Natural killer cell treated with Interleukin-12 subunit alpha and Interleukin-12 subunit beta and Interleukin-15 and Interleukin-18, amount 100 ng/mL, for 72 hours (primary cell): ENCODE data around the gene PDGFB. TPM values are rescaled to one million over a fixed set of nuclear protein-coding genes. Genes with fewer than 3 reads are reported as not detected.

ENCODE experiments used
- ATAC-seq, 2 donors: fragments of 150-1000 bp; cut with Tn5 transposase in 1 of 2; sonication (Bioruptor Pico), chemical (Tn5 transposase) in 1 of 2; 2 replicates each; pipeline ENCODE4 v1.10.0; 2021
- DNase-seq: peaks from one replicate; pipeline ENCODE4 v3.0.0; 2022; ENCODE audit warnings: low spot score
- H3K27ac Mint-ChIP-seq, 2 donors: 1 replicate in 1 of 2; 2 replicates in 1 of 2; pipeline ENCODE4 v1.8.0; 2022; ENCODE audit warnings: mixed read lengths in 2 of 2, mild to moderate bottlenecking in 1 of 2, moderate library complexity in 1 of 2
- H3K27me3 Mint-ChIP-seq, 2 donors: 1 replicate in 1 of 2; 2 replicates in 1 of 2; pipeline ENCODE4 v1.8.0; 2022; ENCODE audit warnings: mixed read lengths in 2 of 2
- H3K36me3 Mint-ChIP-seq: one replicate; pipeline ENCODE4 v1.8.0; 2022; ENCODE audit warnings: mixed read lengths
- H3K4me1 Mint-ChIP-seq, 2 donors: 1 replicate in 1 of 2; 2 replicates in 1 of 2; pipeline ENCODE4 v1.8.0; 2022; ENCODE audit warnings: low read depth in 2 of 2, mixed read lengths in 2 of 2, mild to moderate bottlenecking in 1 of 2
- H3K4me3 Mint-ChIP-seq: one replicate; pipeline ENCODE4 v1.8.0; 2022; ENCODE audit warnings: mixed read lengths
- H3K9me3 Mint-ChIP-seq: 2 replicates; pipeline ENCODE4 v1.8.0; 2022; ENCODE audit warnings: mixed read lengths
- total RNA-seq, 2 donors: library from RNA; stranded (reverse); gene quantifications; one replicate each; pipeline ENCODE4 v1.2.3, GENCODE V29; 2022

The PDGFB gene
- total RNA-seq, 2 donors from 2014 or later = not detected

DNA sequence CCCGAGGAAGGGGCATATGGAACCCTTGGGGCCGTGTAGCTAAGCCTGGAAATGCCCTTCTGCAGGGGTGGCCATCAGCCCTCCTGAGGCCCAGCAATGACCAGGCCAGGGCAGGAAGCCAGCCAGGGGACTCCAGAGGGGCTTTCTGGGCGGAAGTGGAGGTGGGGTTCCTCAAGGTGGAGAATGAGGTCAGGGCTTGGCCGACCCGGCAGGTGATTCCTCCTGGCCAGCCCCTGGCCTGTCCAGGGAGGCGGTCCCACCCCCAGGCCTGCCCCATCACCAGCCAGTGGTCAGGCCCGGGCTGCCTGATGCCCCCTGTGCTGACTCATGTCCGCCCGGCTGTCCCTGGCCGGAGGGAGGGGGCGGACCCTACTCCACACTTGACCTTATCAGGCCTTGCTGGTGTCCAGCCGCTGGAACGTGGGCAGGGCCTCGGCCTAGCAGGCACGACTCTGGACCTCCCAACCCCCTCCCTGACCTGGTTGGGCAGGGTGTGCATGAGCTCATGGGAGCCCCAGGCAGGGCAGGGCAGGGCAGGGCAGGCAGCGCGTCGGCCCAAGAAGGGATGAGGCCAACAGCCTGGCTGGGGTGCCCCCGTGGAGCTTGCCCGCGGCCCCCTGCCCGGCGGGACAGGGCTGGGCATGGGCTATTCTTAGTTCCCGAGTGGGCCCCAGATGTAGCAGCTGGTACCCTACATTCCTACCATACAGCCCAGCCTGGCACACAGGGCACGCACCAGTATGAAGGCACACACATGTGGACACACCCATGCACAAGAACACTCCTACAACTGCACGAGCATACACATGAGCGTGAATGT, 38.8 kb upstream of the PDGFB start:
- H3K4me3 Mint-ChIP-seq = no peak overlapping the region
- ATAC-seq (peak in 1 of 2 donors; percentile 37), DNase-seq (no peak)
- H3K36me3 Mint-ChIP-seq = peaks cover 5% of the 10 kb centered on the region
- H3K4me1 Mint-ChIP-seq = peaks cover 0 to 9% of the 10 kb centered on the region in 2 donors
- H3K27ac Mint-ChIP-seq = no peak overlapping the region
- peaks cover 0 to 13% of the 10 kb centered on the region in 2 donors for H3K27me3 Mint-ChIP-seq
- no peaks in the 10 kb centered on the region for H3K9me3 Mint-ChIP-seq

DNA sequence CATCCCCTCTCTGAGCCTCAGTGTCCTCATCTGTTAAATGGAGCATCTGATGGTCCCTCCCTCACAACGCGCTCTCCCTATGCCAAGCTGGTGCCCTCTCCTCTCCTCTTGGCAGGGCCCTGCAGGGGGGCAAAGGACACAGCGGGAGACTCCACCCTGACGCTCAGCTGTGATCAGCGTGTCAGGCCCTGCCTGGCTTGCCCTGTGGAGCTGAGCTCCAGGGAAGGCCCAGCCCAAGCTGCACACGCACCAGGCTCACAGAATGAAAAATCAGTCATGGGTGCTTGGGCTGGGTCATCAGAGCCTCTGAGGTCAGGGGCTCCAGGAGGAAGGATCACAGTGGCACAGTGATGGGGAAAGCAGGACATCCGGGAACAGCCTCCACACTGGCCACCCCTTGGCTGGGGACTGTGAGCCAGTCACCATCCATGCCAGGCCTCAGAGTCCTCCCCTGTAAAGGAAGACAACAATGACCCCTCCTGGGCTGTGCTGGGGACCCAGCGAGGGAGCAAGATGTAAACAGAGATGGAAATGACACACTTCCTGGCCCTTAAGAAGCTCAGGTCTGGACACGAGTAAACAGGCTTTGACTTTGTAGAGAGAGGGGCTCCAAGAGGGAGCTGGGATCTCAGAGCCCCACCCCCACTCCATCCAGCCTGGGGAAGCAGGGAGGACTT, 38.0 kb upstream of the PDGFB start:
- ATAC-seq = peak in 1 of 2 donors; percentile 50
- Mint-ChIP-seq H3K36me3 (peaks cover 5% of the 10 kb centered on the region), H3K9me3 (no peaks in the 10 kb centered on the region), H3K27me3 (peaks cover 0 to 13% of the 10 kb centered on the region in 2 donors), H3K4me1 (peaks cover 0 to 9% of the 10 kb centered on the region in 2 donors), H3K27ac (no peak overlapping the region), H3K4me3 (no peak overlapping the region)
- DNase-seq = no peak

DNA sequence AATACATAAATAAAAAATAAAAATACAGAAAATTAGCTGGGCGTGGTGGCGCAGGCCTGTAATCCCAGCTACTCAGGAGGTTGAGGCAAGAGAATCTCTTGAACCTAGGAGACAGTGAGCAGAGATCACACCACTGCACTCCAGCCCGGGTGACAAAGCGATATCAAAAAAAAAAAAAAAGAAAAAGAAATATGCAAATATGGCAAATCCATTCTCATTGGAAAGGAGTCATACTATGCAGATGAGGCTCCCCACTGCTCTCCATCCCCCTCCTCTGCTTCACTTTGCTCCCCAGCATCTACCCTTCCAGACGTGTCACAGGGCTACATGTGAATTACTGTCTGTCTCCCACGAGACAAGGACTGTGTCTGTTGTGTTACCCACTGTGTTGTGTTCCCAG, 36.3 kb upstream of the PDGFB start:
- no peak for DNase-seq
- peaks cover 5 to 13% of the 10 kb centered on the region in 2 donors for H3K27me3 Mint-ChIP-seq
- no peak overlapping the region for H3K4me3 Mint-ChIP-seq
- no peaks in the 10 kb centered on the region for H3K9me3 Mint-ChIP-seq
- no peak for ATAC-seq
- peaks cover 5% of the 10 kb centered on the region for H3K36me3 Mint-ChIP-seq
- H3K27ac Mint-ChIP-seq = no peak overlapping the region
- H3K4me1 Mint-ChIP-seq = no peaks in the 10 kb centered on the region

DNA sequence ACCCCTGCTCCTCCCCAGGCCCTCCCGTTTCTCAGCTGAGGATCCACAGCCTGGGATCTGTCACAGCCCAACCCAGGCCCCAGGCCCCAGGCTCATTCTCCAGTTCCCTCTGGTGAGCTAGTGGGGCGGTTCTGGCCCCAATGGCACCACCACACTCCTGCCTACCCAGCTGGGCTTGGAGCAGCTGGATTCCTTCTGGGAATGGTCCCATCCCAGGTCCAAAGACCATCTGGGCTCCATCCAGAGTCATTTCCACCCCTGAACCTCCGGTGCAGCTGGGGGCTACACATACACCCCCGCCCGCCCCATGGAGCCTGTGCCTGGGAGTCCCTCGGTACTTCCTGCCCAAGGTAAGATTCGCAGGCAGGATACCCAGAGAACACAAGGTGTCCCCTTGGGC, 35.5 kb upstream of the PDGFB start:
- H3K27me3 Mint-ChIP-seq = peaks cover 5 to 6% of the 10 kb centered on the region in 2 donors
- no peaks in the 10 kb centered on the region for H3K4me1 Mint-ChIP-seq
- H3K4me3 Mint-ChIP-seq = no peak overlapping the region
- ATAC-seq (peak in 1 of 2 donors; percentile 7), DNase-seq (no peak)
- H3K36me3 Mint-ChIP-seq = no peaks in the 10 kb centered on the region
- H3K27ac Mint-ChIP-seq = no peak overlapping the region
- no peaks in the 10 kb centered on the region for H3K9me3 Mint-ChIP-seq

DNA sequence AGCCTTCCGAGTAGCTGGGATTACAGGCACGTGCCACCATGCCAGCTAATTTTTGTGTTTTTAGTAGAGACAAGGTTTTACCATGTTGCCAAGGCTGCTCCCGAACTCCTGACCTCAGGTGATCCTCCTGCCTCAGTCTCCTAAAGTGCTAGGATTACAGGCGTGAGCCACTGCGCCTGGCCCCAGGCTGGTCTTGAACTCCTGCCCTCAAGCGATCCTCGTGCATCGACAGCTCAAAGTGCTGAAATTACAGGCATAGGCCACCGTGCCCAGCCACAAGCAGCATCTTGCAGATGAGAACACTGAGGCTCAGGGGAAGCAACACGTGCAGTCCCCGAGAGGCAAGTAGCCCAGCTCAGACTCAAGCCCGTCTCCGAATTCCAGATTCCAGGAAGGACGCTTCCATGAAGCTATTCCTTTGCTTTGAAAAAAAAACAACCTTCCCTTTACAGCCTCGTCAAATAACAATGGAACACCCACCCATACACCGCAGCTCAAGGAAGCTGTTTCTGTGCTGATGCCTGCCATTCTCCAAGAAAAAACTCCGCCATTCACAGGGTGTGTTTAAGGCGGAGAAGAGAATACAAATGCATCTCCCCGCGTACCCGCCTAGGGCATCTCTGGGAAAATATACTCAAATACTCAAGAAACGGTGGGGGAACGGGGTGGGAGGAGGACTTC, 34.5 kb upstream of the PDGFB start:
- Mint-ChIP-seq H3K9me3 (no peaks in the 10 kb centered on the region), H3K4me1 (no peaks in the 10 kb centered on the region), H3K27me3 (peaks cover 5 to 6% of the 10 kb centered on the region in 2 donors), H3K36me3 (no peaks in the 10 kb centered on the region), H3K27ac (no peak overlapping the region), H3K4me3 (no peak overlapping the region)
- DNase-seq (no peak), ATAC-seq (no peak)

DNA sequence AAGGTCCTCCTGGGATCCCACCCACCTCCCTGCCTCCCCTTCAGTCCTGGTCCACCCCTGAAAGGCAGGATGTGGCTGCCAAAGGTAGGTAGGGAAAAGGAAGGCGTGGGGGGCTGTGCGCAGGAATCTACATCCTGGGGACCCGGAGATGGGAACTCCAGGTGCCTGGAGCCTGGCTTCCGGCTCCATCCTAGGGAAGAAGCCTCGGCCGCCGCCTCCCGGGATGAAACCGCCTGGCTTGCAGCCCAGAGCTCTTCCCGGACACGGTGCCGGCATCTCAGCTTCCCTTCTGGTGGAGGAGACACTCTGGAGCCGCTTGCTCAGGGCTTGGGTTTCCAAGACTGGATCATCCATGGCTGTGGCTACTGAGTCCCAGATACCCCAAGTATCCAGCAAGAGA, 33.3 kb upstream of the PDGFB start:
- DNase-seq = no peak
- no peaks in the 10 kb centered on the region for H3K36me3 Mint-ChIP-seq
- no peaks in the 10 kb centered on the region for H3K9me3 Mint-ChIP-seq
- H3K4me1 Mint-ChIP-seq = no peaks in the 10 kb centered on the region
- peaks cover 5 to 6% of the 10 kb centered on the region in 2 donors for H3K27me3 Mint-ChIP-seq
- no peak for ATAC-seq
- no peak overlapping the region for H3K4me3 Mint-ChIP-seq
- H3K27ac Mint-ChIP-seq = no peak overlapping the region

DNA sequence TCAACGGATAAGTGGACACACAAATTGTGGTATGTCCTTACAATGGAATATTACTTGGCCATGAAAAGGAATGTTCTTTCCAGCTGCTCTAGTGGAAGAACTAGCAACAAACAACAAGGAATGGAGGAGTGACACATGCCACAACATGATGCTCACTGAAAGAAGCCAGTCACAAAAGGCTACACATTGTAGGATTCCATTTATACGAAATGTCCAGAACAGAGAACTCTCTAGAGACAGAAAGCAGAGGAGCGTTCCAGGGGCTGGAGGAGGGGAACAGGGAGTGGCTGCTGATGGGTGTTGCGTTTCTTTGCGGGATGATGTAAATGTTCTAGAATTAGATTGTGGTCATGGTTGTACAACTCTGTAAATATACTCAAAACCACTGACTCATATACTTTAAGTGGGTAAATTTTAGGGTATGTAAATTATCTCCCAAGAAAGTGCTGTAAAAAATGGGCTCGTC, 32.4 kb upstream of the PDGFB start:
- Mint-ChIP-seq H3K27me3 (peaks cover 5 to 6% of the 10 kb centered on the region in 2 donors), H3K9me3 (no peaks in the 10 kb centered on the region), H3K4me3 (no peak overlapping the region), H3K4me1 (no peaks in the 10 kb centered on the region), H3K36me3 (no peaks in the 10 kb centered on the region), H3K27ac (no peak overlapping the region)
- DNase-seq (no peak), ATAC-seq (no peak)

DNA sequence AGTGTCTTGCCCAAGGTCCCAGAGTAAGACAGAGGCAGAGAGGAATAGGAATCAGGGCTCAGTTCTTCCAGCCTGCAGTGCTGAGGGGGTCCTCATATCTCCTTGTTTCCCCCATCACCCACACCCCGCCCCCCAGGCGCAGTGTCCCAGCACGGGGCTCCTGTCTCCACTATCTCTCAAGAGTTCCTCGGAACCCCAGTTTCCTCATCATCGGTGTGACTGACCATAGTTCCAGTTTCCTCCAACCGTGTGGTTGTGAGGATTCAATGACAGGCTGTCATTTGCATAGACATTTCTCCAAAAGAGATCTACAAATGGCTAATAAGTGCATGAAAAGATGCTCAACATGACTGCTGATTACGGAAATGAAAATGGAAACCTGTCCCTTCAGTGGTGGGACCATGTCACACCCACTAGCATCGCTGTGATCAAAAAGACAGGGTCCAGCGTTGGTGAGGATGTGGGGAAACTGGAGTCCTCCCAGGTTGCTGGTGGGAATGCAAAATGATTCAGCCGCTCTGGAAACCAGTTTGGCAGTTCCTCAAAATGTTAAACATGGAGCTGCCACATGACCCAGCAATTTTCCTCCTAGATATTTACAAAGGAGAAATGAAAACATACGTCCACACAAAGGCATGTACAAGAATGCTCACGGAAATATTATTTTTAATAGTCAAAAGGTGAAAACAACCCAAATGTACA, 31.8 kb upstream of the PDGFB start:
- no peaks in the 10 kb centered on the region for H3K36me3 Mint-ChIP-seq
- H3K4me1 Mint-ChIP-seq = no peaks in the 10 kb centered on the region

DNA sequence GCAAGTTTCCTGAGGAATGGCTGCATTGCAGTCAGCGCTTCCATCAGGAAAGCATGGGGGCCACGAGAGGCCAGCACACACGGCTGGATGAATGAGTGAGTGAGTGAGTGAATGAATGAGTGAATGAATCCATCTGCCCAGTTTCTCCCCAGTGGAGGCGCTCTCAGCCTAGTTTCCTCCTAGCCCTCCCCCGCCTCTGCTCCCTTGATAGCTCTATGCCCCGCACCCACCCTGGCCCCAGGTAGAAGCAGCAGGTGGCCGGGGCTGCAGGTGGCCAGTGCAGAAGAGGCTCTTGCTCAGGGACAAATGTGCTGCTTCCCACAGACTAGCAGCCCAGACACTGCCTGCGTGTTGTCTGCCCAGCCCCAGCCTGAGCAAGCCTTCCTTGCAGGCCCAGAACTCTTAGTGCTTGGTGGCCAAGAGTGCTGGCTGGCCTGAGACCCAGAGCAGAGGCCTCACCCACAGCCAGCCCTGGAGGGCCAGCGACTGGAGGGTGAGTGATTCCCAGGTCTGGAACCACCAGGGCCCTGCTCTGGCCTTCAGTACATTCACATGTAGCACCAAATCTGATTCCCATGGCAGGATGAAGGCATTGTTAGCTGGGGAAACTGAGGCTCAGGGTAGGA, 31.1 kb upstream of the PDGFB start:
- H3K4me1 Mint-ChIP-seq = no peaks in the 10 kb centered on the region
- H3K27ac Mint-ChIP-seq = no peak overlapping the region
- no peaks in the 10 kb centered on the region for H3K9me3 Mint-ChIP-seq
- DNase-seq (no peak), ATAC-seq (peak in 1 of 2 donors; percentile 22)
- no peak overlapping the region for H3K4me3 Mint-ChIP-seq
- H3K36me3 Mint-ChIP-seq = no peaks in the 10 kb centered on the region
- peaks cover 0 to 5% of the 10 kb centered on the region in 2 donors for H3K27me3 Mint-ChIP-seq

More for the DNA sequence above, 31.8 kb upstream of the PDGFB start:
- H3K4me3 Mint-ChIP-seq = no peak overlapping the region
- no peak overlapping the region for H3K27ac Mint-ChIP-seq
- no peaks in the 10 kb centered on the region for H3K9me3 Mint-ChIP-seq
- DNase-seq (no peak), ATAC-seq (no peak)
- H3K27me3 Mint-ChIP-seq = peaks cover 5 to 6% of the 10 kb centered on the region in 2 donors

DNA sequence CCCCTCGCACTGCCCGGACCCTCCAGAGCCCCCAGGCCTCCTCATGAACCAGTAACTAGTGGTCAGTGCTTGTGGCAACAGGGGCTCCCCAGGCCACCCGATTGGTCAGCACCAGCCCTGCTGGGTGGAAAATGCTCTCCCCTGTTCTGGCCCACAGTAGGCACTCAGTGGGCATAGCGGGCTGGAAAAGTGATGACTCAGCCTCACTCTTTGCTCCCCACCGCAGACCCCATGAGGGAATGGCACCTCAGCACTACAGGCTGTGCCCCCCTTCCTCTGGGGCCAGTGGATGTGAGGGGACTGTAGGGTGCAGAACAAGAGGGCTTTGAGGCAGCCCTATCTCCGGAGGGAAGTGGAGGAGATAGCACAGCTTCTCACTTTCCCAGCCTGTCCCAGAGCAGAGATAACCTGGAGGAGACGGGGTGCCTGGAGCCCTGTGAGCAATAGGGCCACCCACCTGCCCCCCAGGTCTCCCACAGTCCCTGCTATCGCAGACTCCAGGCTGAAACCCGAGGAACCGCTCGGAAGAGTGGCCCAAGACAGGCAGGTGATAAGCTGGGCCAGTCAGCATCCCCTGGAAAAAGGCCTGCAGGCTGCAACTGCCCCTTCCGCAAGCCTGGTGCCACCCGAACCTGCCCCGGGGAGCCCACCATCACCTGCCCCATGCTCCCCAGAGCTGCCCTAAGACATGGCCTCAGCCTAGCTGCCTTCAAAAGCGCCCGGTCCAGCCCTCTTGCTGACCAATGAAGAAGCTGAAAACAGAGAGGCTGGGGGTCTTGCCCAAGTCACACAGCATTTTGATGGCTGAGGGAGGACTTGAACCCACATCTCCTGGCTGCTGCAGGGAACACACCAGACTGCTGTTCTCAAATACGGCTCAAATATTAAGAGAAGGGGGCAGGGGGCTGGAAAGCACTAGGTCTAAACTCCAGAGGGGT, 29.4 kb upstream of the PDGFB start:
- H3K27me3 Mint-ChIP-seq = peaks cover 0 to 5% of the 10 kb centered on the region in 2 donors
- H3K4me1 Mint-ChIP-seq = no peaks in the 10 kb centered on the region
- H3K9me3 Mint-ChIP-seq = no peaks in the 10 kb centered on the region
- H3K4me3 Mint-ChIP-seq = no peak overlapping the region
- ATAC-seq = no peak
- no peak overlapping the region for H3K27ac Mint-ChIP-seq
- no peak for DNase-seq
- H3K36me3 Mint-ChIP-seq = no peaks in the 10 kb centered on the region

DNA sequence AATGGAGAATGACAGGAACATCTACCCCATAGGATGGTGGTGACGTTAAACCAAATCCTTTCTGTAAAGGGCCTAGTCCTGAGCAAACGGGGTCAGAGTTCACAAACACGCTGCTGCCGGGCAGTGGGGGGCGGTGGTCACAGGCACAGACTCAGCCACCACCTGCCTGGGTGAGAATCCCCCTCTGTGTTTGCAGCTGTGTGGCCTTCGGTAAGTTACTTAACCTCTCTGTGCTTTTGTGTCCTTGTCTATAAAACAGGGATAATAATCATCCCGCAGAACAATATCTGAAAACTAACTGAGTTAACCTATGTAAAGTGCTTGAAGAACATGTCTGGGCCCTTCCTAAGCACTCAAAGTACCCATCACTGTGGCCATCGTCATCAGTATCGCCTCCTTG, 26.0 kb upstream of the PDGFB start:
- H3K27me3 Mint-ChIP-seq = no peaks in the 10 kb centered on the region
- no peak overlapping the region for H3K4me3 Mint-ChIP-seq
- no peak for DNase-seq
- ATAC-seq = no peak
- H3K4me1 Mint-ChIP-seq = peaks cover 0 to 2% of the 10 kb centered on the region in 2 donors
- H3K27ac Mint-ChIP-seq = no peak overlapping the region
- H3K36me3 Mint-ChIP-seq = no peaks in the 10 kb centered on the region
- H3K9me3 Mint-ChIP-seq = no peaks in the 10 kb centered on the region

DNA sequence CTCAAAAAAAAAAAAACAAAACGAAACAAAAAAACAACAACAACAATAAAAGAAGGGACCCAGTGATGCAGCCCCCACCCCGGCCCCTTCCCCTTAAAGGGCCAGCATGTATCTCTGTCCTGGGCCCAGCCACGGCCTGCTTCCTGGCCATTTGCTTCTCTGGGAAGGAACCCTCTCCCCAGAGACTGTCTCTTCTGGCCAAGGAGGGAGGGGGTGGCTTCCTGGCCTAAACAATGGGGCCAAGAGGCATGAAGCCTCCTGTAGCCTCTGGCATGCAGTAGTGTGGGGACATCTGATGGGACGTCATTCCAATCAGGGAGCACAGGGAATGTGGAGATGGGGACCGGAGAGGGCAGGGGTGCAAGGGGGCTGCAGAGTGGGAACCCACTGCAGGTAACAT, 25.5 kb upstream of the PDGFB start:
- no peaks in the 10 kb centered on the region for H3K36me3 Mint-ChIP-seq
- DNase-seq (no peak), ATAC-seq (no peak)
- H3K4me1 Mint-ChIP-seq = peaks cover 0 to 2% of the 10 kb centered on the region in 2 donors
- no peak overlapping the region for H3K4me3 Mint-ChIP-seq
- H3K27ac Mint-ChIP-seq = no peak overlapping the region
- no peaks in the 10 kb centered on the region for H3K27me3 Mint-ChIP-seq
- no peaks in the 10 kb centered on the region for H3K9me3 Mint-ChIP-seq
